DMS53 (cell line): ENCODE results near the gene FAM110C.
"Not testable (repeated sequence)": the region's sequence is repeated elsewhere in the genome, so short reads cannot be mapped to it uniquely, and the experiment has no call there.

Experiments used
- DNase-seq: peaks from one replicate; lab custom pipeline; 2025; lab: John Stamatoyannopoulos, UW

The FAM110C gene

DNA sequence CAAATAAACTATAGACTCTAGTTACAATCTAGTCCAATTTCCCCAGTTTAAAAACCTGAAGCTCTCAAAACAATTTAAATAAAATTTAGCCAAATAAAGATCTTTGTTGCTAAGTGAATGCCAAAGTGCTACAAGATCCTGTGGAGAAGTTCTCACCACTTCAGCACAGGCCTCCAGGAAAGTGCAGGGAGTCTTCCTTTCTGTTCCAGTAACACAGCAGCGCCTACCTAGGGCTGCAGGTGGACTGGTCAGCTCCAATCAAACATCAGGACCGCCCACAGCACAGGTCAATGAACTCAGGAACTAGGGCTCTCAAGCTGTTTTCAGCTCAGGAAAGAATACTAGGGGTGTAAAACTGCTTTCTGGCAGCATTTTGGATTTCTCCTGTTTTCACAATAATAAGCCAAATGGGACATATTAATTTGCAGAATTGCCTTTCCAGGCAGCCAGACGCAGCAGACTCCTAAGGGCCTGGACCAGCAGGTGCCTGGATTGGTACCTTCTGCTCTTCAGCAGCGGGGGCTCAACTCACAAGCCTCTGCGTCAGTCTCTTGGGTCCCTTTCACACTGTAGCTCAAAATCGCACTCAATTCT, 1.5 kb downstream of the FAM110C start:
- DNase-seq = peak; percentile 73

DNA sequence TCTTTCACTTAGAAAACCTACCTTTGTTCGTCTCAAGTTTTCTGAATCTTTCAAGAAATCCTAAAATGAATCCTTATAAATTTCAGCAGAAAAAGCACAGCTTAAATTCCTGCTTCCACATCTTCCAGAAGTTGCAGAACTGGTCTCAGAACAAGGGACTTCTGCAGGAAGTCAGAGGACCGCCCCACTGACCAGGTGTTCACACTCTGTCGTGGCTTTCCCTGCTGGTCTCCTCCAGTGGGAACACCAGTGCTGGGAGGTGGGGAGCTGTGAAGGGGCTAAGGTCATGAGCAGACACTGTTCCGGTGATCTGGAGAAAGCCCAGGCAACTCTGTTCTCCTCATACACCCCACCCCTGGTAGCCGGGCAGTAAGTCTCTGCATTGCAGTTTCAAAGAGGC, 3.5 kb downstream of the FAM110C start:
- DNase-seq = peak; percentile 20

- DNase-seq = no peak
These were observed 5.8 kb downstream of the FAM110C start for GRCh38 chr2:40465-40864.

- no peak for DNase-seq
These were observed 8.2 kb downstream of the FAM110C start for GRCh38 chr2:38155-38554.

DNA sequence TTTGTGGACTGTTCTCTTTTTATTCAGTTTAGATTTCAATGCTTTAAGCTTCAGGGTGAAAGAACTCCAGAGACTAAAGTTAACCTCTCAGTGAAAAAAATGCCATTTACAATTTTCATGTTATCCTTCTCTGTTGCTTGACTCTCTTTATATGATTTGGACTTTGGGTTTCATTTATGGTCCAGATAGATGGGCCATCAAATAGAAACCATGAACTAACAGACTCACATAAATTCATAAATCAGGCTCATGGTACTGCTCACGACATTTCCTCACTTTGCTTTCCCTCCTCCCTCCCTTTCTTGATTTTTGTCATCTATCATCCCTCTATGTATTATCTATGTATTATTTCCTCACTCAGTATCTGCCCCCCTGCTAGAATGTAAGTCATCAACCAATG, 10.0 kb downstream of the FAM110C start:
- DNase-seq = no peak

GRCh38 chr2:35852-36251, 10.5 kb downstream of the FAM110C start:
- peak; percentile 85 for DNase-seq

GRCh38 chr2:33620-34019, 12.7 kb downstream of the FAM110C start:
- DNase-seq = peak; percentile 66

- no peak for DNase-seq
These were observed 14.2 kb downstream of the FAM110C start for GRCh38 chr2:32068-32467.

- no peak for DNase-seq
These were observed 17.1 kb downstream of the FAM110C start for GRCh38 chr2:29253-29652.

DNA sequence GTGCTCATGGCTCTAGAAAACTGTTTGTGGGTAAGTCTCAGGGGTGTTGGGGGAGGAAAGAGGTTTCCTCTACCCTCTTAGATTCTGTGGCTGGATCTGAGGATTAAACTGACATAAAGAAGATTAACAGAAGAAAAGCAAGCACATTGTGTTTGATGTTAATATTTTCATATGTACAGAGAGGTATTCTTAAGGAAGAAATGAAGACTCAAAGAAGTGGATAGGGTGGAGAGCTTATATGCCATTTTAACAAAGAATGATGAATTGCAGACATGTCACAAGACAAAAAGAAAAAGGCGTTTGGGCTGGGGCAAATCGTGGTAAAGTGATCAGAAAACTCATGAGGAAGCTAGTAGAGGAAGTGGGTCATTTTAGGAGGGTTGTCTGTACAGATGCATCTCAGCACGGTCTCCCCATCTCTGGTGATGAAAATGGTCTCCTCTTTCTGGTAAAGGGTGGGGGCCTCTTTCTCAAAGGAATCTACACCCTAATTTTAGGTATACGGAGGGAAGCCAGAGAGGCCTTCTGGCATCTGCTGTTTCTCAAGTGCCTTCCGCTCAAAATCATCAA, 17.8 kb downstream of the FAM110C start:
- no peak for DNase-seq

DNA sequence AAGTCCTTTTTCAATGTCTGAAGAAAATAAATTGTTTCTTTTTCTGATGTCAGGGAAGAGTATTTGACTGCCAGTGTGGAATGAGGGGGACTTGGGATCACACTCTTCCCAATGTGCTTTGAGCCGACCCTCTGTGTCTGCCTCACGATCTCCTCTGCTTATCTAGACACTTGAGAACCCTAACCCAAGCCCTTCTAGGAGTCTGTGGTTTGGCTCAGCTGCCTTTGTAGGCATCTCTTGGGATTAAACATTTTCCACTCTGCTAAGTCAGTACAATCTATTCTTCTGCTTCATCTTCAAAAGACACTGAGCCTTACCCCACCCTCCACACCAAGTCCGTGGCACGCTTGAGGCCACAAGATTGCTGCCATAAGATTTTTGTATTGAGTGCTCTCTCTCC, 19.4 kb downstream of the FAM110C start:
- DNase-seq = no peak

DNA sequence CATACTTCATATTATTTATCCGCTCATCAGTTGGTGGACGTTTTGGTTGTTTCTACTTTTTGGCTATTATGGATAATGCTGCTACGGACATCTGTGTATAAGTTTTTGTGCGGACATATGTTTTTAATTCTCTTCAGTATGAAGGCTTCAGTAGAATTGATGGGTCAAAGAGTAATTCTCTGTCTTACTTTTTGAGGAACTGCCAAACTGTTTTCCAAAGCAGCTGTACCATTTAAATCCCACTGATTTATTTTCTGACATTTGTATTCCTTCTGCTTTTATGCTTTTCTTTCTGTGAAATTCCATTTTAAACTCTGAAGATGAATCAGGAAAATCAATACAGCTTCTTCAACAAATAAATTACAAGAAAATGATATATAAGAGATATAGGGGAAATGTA, 20.8 kb downstream of the FAM110C start:
- DNase-seq = no peak

DNA sequence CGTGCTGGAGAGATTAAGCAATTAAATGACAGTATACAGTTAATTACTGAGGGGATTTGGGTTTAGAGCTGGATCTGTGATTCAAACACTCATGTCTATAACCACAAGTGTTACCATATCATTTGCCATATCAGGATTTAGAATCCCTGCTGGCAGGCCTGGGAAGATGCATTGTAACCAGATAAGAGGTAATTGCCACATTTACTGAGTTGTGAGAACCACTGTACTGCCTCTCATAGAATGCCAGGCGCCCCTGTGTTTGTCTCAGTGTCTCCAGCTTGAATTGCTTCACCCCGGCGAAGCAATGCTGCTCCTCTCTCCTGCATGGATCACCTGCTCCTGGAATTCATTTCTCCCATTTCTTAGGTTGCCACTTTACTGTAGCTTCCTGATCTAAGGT, 21.7 kb downstream of the FAM110C start:
- peak; percentile 17 for DNase-seq

DNA sequence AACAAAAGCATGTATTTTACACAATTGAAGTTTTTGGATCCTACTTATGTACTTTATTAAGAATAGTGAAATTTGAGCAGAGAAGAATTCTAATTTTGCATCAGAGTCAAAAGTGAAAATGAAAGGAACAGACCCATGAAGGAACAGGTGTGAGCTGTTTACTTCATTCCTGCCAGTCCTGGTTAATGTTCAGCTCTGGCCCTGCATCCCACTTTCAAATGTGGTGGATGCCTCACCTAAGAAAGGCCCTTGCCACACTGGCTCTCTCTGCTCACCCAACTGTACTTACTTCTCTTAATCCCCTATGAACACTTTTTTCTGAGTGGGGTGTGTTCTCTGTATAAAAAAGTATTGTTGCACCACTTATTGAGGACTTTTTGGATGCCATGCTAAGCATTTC, 22.2 kb downstream of the FAM110C start:
- DNase-seq = peak; percentile 71

DNA sequence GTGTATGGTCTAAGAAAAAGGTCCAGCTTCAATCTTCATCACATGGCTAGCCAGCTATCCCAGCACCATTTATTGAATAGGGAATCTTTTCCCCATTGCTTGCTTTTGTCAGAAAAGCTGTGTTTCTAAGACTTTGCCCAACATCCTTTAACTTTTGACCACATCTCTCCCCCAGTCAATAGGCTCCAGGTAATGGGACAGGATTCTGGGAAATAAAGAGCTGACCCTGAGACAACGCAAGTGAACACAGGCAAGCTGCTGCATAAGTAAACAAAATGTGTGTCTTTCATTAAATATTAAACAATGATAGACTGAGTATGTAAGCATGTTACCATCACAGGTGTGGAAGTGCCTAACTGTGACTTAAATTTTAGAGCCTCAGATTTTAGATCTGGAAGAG, 23.0 kb downstream of the FAM110C start:
- DNase-seq = peak; percentile 20

GRCh38 chr2:22244-22643, 24.1 kb downstream of the FAM110C start:
- not testable (repeated sequence) for DNase-seq

- DNase-seq = peak; percentile 42
These were observed 26.0 kb downstream of the FAM110C start for GRCh38 chr2:20259-20658.

GRCh38 chr2:19505-19904, 26.8 kb downstream of the FAM110C start:
- no peak for DNase-seq

- peak; percentile 38 for DNase-seq
These were observed 27.7 kb downstream of the FAM110C start for GRCh38 chr2:18402-19271.

DNA sequence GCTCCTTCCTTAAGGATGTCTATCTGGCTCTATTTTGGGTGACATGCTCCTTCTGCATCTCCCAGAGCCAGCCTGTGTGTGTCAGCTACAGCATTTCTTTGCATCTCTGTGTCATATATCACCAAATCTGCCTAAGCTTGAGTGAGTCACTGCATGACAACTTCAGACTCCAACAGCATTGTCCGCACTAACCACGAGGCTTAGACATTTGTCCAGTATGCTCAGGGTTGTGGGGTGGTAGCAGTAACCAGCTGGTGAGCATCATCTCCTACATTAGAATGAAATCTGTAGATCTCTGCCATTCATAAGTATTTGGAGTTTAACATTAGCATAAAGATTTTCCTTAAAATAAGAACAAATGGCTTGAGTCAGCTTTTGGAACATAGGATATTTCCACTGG, 30.4 kb downstream of the FAM110C start:
- DNase-seq = not testable (repeated sequence)

DNA sequence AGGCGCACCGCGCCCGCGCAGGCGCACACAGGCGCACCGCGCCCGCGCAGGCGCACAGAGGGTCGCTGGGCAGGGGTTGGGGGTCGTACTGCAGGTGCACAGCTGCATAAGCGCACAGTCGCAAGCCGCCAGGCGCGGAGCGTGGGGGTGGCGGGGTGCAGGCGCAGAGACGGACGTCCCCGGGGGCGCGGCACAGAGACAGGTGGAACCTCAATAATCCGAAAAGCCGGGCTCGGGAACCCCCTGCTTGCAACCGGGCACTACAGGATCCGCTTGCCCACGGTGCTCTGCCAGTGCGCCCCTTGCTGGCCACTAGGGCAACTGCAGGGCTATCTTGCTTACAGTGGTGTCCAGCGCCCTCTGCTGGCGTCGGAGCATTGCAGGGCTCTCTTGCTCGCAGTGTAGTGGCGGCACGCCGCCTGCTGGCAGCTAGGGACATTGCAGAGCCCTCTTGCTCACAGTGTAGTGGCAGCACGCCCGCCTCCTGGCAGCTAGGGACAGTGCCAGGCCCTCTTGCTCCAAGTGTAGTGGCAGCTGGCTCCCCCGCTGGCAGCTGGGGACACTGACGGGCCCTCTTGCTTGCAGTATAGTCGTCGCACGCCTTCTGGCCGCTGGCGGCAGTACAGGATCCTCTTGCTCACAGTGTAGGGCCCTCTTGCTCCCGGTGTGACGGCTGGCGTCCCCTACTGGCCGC, 34.9 kb downstream of the FAM110C start:
- DNase-seq = peak; percentile 86

GRCh38 chr2:10222-10875, 36.0 kb downstream of the FAM110C start:
- DNase-seq = peak; percentile 34
